Heart left ventricle (tissue), 13 donors: ENCODE data around the gene KIF16B.

Experiments
- POLR2A ChIP-seq, 2 donors: fragments of 450-650 bp; IDR thresholded peaks; one replicate each; pipeline ENCODE4 v1.6.1; 2017; ENCODE audit warnings: antibody characterized with exemption in 2 of 2, mild to moderate bottlenecking in 2 of 2, moderate library complexity in 2 of 2
- TF ChIP-seq, protein P1 (sequence below), 12 donors: fragments of 200-600 bp; sonication (generic) in 4 of 12; IDR thresholded peaks; one replicate each; pipeline versions ENCODE4 v1.5.0 to v1.8.0; 2018 to 2022; ENCODE audit warnings: antibody characterized with exemption in 12 of 12, mild to moderate bottlenecking in 5 of 12
- donor health status: ischemic (EF 13 %, LVEDD 7.1; RV severe dilation, severe dysfunction).
- donor health status: DM: no; HTN: yes; CAD: no.
- donor health status: DM: no; HTN: no; CAD: no.
- donor health status: ischemic (EF 25% LVEDD 6.9; RV normal size, moderate dysfunction).
- donor health status: ischemic (EF 25% LVEDD 5.7; RV mildly dilated, moderate dysfunction).
- donor health status: ischemic (EF 35%, LVEDD 5.7; RV mildly dilated, moderate dysfunction).
- donor health status: nonischemic (EF 11% LVEDD 7.7; RV severe dilation, severe dysfunction).
- donor health status: DM: yes; HTN: yes; CAD: no.
- donor health status: PGD.
- donor health status: ischemic (EF 29% LVEDD 5.4; RV normal size, mild dysfunction).
- donor health status: nonischemic (EF 23%, LVEDD 6.1; RV moderate dilation, normal function).

DNA sequence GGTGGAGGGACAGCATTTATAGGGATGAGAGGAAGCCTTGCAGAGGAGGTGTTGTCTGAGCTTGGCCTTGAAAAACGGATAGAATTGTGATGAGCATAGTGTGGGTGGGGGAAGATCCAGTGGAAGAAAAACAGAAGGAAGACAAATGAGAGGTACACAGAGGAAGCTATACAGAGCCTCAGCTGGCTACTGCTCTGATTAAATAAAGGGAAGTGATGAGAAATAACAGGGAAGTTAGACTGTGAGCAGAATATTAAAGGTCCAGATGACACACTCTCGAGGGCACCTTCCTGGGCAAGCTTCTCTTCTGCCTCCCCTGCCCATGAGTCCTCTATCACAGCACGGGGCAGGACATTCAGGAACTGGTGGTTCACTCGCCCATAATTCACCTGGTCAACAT, 182.3 kb downstream of the KIF16B start:
- TF ChIP-seq, protein P1, sequence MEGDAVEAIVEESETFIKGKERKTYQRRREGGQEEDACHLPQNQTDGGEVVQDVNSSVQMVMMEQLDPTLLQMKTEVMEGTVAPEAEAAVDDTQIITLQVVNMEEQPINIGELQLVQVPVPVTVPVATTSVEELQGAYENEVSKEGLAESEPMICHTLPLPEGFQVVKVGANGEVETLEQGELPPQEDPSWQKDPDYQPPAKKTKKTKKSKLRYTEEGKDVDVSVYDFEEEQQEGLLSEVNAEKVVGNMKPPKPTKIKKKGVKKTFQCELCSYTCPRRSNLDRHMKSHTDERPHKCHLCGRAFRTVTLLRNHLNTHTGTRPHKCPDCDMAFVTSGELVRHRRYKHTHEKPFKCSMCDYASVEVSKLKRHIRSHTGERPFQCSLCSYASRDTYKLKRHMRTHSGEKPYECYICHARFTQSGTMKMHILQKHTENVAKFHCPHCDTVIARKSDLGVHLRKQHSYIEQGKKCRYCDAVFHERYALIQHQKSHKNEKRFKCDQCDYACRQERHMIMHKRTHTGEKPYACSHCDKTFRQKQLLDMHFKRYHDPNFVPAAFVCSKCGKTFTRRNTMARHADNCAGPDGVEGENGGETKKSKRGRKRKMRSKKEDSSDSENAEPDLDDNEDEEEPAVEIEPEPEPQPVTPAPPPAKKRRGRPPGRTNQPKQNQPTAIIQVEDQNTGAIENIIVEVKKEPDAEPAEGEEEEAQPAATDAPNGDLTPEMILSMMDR (IDR thresholded peaks at IDR 0.05): no peak
- no peak for TF ChIP-seq POLR2A (IDR thresholded peaks at IDR 0.05)
